GM12892 (cell line): ENCODE results near the gene BPIFA1.

Experiments used
- POLR2A ChIP-seq: IDR thresholded peaks from 2 replicates; pipeline ENCODE4 v1.6.1; 2011; ENCODE audit warnings: low read depth, low read length, control low read depth
- TAF1 ChIP-seq: IDR thresholded peaks from 2 replicates; pipeline ENCODE4 v1.6.1; 2011; ENCODE audit warnings: low read depth, mild to moderate bottlenecking, control low read depth, low read length, borderline replicate concordance

DNA sequence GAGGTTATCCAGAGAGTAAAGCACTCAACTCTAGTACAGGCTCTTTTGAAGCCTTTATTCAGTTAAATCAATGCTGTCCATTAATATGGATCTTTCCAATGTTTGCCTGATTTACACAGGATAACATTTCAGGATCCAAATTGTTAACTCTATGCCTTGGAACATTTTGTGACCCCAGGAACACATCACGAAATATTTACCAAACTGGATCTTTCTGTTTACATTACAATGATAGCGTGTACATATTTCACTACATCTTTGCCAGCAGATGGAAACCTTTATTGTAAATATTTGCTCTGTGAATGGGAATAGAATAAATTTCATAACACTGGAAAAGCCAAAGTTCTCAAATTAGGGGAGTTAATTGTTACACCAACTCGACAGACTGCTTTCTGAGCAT, 44.3 kb upstream of the BPIFA1 start:
- no peak for TF ChIP-seq POLR2A
- TF ChIP-seq TAF1: no peak
